ENCODE results near the gene ADGRD1.

Gene ADGRD1

GRCh38 chr12:130978785-130979184 lies 25.1 kb downstream of the ADGRD1 start:
- no peak for TF ChIP-seq CTCF (IDR thresholded peaks at IDR 0.05; ENCODE audit: low read depth, low read length)
- no peak overlapping the region for H3K4me3 ChIP-seq (ENCODE audit: low read depth, low read length)

GRCh38 chr12:130981074-130981742 lies 27.5 kb downstream of the ADGRD1 start:
- H3K4me3 ChIP-seq (ENCODE audit: low read depth, low read length): no peak overlapping the region
- TF ChIP-seq CTCF (IDR thresholded peaks at IDR 0.05; ENCODE audit: low read depth, low read length): no peak

GRCh38 chr12:130981911-130982310 lies 28.2 kb downstream of the ADGRD1 start:
- H3K4me3 ChIP-seq (ENCODE audit: low read depth, low read length): no peak overlapping the region
- TF ChIP-seq CTCF (IDR thresholded peaks at IDR 0.05; ENCODE audit: low read depth, low read length): no peak

GRCh38 chr12:130982565-130983225 lies 29.0 kb downstream of the ADGRD1 start:
- H3K4me3 ChIP-seq (ENCODE audit: low read depth, low read length): no peak overlapping the region
- TF ChIP-seq CTCF (IDR thresholded peaks at IDR 0.05; ENCODE audit: low read depth, low read length): no peak

GRCh38 chr12:130983328-130984017 lies 29.8 kb downstream of the ADGRD1 start:
- no peak for TF ChIP-seq CTCF (IDR thresholded peaks at IDR 0.05; ENCODE audit: low read depth, low read length)
- no peak overlapping the region for H3K4me3 ChIP-seq (ENCODE audit: low read depth, low read length)

- TF ChIP-seq CTCF (IDR thresholded peaks at IDR 0.05; ENCODE audit: low read depth, low read length): no peak
- no peak overlapping the region for H3K4me3 ChIP-seq (ENCODE audit: low read depth, low read length)
Measured at GRCh38 chr12:130984183-130985058, 30.7 kb downstream of the ADGRD1 start.

All from WI38 (cell line).